ENCODE data around the gene PCGF3. TPM values are rescaled to one million over a fixed set of nuclear protein-coding genes. Genes with fewer than 3 reads are reported as not detected.

The PCGF3 gene
- total and polyA plus RNA-seq, 4 donors = 11.0 to 23.3 (median 14.3) TPM

GRCh38 chr4:688854-689681 lies 16.6 kb upstream of the PCGF3 start, which contains the start of gene SLC49A3:
TSS of gene SLC49A3 (minus strand) at chr4:689151. CDS start at chr4:689127, 24 bp downstream.
- Histone ChIP-seq H3K27ac (ENCODE audit: low read depth in 1 of 2, low read length in 2 of 2) (peak within 1 kb of the TSS; percentile 68 to 79), H3K9ac (ENCODE audit: low read depth in 1 of 2, low read length in 2 of 2) (peak within 1 kb of the TSS in 1 of 2 donors; percentile 6)
- DNase-seq (ENCODE audit: low spot score) = no peak

More at GRCh38 chr4:688854-689681, 16.6 kb upstream of the PCGF3 start, which contains the start of gene SLC49A3:
- no peaks in the 10 kb centered on the region for H3K27me3 ChIP-seq (ENCODE audit: control insufficient read depth in 4 of 4, insufficient read depth in 4 of 4, low read length in 3 of 4)
- no peaks in the 10 kb centered on the region for H3K9me3 ChIP-seq (ENCODE audit: control insufficient read depth in 4 of 4, low read length in 3 of 4)
- H3K36me3 ChIP-seq (ENCODE audit: control insufficient read depth in 4 of 4, insufficient read depth in 3 of 4, low read depth in 1 of 4, low read length in 3 of 4) = no peaks in the 10 kb centered on the region
- 23% methylated on average over 59 of the region's 59 CpGs for WGBS
- peak within 1 kb of the TSS in 2 of 3 donors; percentile 18 to 50 for H3K4me3 ChIP-seq (ENCODE audit: low read depth in 1 of 3, low read length in 3 of 3)
- TF ChIP-seq GABPA (IDR thresholded peaks at IDR 0.05 in 1 of 2, conservative IDR thresholded peaks at IDR 0.05 in 1 of 2) = no peak
- no peak for TF ChIP-seq HNF4G (IDR thresholded peaks at IDR 0.05)
- TF ChIP-seq RAD21 (IDR thresholded peaks at IDR 0.05) = no peak
- no peak for TF ChIP-seq CTCF (IDR thresholded peaks at IDR 0.05; ENCODE audit: low read depth, low read length, missing input control)
- no peak for TF ChIP-seq FOXA1 (IDR thresholded peaks at IDR 0.05)
- no peak for TF ChIP-seq MAX (IDR thresholded peaks at IDR 0.05)
- no peak for TF ChIP-seq FOXA2 (IDR thresholded peaks at IDR 0.05)
- no peak for TF ChIP-seq REST (IDR thresholded peaks at IDR 0.05)
- TF ChIP-seq TAF1 (conservative IDR thresholded peaks at IDR 0.05) = no peak
- TF ChIP-seq HNF4A (conservative IDR thresholded peaks at IDR 0.05) = no peak
- TF ChIP-seq YY1 (IDR thresholded peaks at IDR 0.05) = no peak
- TF ChIP-seq ATF3 (IDR thresholded peaks at IDR 0.05) = no peak
- TF ChIP-seq NR2F2 (IDR thresholded peaks at IDR 0.05) = no peak
- no peak for TF ChIP-seq ZBTB33 (IDR thresholded peaks at IDR 0.05)
- TF ChIP-seq RXRA (IDR thresholded peaks at IDR 0.05) = no peak
- H3K4me1 ChIP-seq (ENCODE audit: control insufficient read depth in 4 of 4, insufficient read depth in 4 of 4, low read length in 3 of 4) = peaks cover 9 to 25% (median 21%) of the 10 kb centered on the region in 4 donors
